Stimulated activated CD8-positive, alpha-beta memory T cell treated with anti-CD3 and anti-CD28 coated beads, Interleukin-4, amount 100 ng/mL, for 48 hours (primary cell): ENCODE data around the gene ECT2L.

Experiments used
- DNase-seq: peaks from one replicate; pipeline ENCODE4 v3.0.0-alpha.2; 2020

Gene ECT2L

GRCh38 chr6:138795809-138796603 is at the start of gene ECT2L:
Gene ECT2L, plus strand, starts transcription at chr6:138796087. Its CDS starts 17,188 bp downstream, at chr6:138813275.
- DNase-seq, result no peak

- no peak for DNase-seq
Observed at GRCh38 chr6:138752017-138752416, 43.9 kb upstream of the ECT2L start.

- no peak for DNase-seq
Observed at GRCh38 chr6:138757136-138757535, 38.8 kb upstream of the ECT2L start.

- DNase-seq, result no peak
Observed at GRCh38 chr6:138765896-138766655, 29.8 kb upstream of the ECT2L start.

- DNase-seq, result no peak
Observed at GRCh38 chr6:138769102-138769676, 26.7 kb upstream of the ECT2L start.

- no peak for DNase-seq
Observed at GRCh38 chr6:138772596-138773176, 23.2 kb upstream of the ECT2L start.

- DNase-seq, result peak; percentile 92
Observed at GRCh38 chr6:138773177-138774091, 22.5 kb upstream of the ECT2L start, which contains the start of gene CCDC28A. Gene CCDC28A, plus strand, starts transcription at chr6:138773769. Its CDS starts 2,352 bp downstream, at chr6:138776121.

GRCh38 chr6:138774370-138774769 is 21.5 kb upstream of the ECT2L start:
- no peak for DNase-seq

- no peak for DNase-seq
Observed at GRCh38 chr6:138776659-138777058, 19.2 kb upstream of the ECT2L start.

GRCh38 chr6:138778331-138778730 is 17.6 kb upstream of the ECT2L start:
- DNase-seq, result no peak

- DNase-seq, result no peak
Observed at GRCh38 chr6:138782243-138782642, 13.6 kb upstream of the ECT2L start.

- DNase-seq, result no peak
Observed at GRCh38 chr6:138785079-138785478, 10.8 kb upstream of the ECT2L start.

GRCh38 chr6:138785980-138786379 is 9.9 kb upstream of the ECT2L start:
- no peak for DNase-seq

GRCh38 chr6:138787138-138787537 is 8.7 kb upstream of the ECT2L start:
- DNase-seq, result no peak

GRCh38 chr6:138796771-138797170 is 884 bp downstream of the ECT2L start:
- DNase-seq, result no peak

GRCh38 chr6:138797806-138798446 is 2.0 kb downstream of the ECT2L start:
- DNase-seq, result no peak

GRCh38 chr6:138800377-138801150 is 4.7 kb downstream of the ECT2L start:
- DNase-seq, result no peak

GRCh38 chr6:138803331-138803730 is 7.4 kb downstream of the ECT2L start:
- DNase-seq, result no peak

GRCh38 chr6:138803861-138804260 is 8.0 kb downstream of the ECT2L start:
- no peak for DNase-seq

- no peak for DNase-seq
Observed at GRCh38 chr6:138805016-138805765, 9.3 kb downstream of the ECT2L start.
